Calu3 (cell line): Measurements from ENCODE around the gene DLG2. TPM values are rescaled to one million over a fixed set of nuclear protein-coding genes. Genes with fewer than 3 reads are reported as not detected.

Experiments used
- BruUV-seq: library from RNA; stranded (reverse); fragments of 400-500 nt; replicated peaks from 2 replicates; lab custom pipeline; 2021; lab: Mats Ljungman, UMichigan
- CTCF ChIA-PET: fragments of 300-600 bp; sonication (Branson Sonifier 250); formaldehyde crosslinking; loops from one replicate; lab custom pipeline; 2022; ENCODE audit warnings: antibody characterized with exemption; lab: Charles Lee
- DNase-seq: peaks from one replicate; pipeline ENCODE4 v3.0.0; 2022
- H3K27ac Mint-ChIP-seq: one replicate; pipeline ENCODE4 v1.8.0; 2022; ENCODE audit warnings: mixed read lengths; ENCODE audit not compliant: unreplicated experiment
- H3K27me3 Mint-ChIP-seq: one replicate; pipeline ENCODE4 v1.8.0; 2022; ENCODE audit warnings: mixed read lengths; ENCODE audit not compliant: unreplicated experiment
- H3K36me3 Mint-ChIP-seq: one replicate; pipeline ENCODE4 v1.8.0; 2022; ENCODE audit warnings: mild to moderate bottlenecking, moderate library complexity, mixed read lengths; ENCODE audit not compliant: insufficient read depth, unreplicated experiment
- H3K4me1 Mint-ChIP-seq: one replicate; pipeline ENCODE4 v1.8.0; 2022; ENCODE audit warnings: mild to moderate bottlenecking, low read depth, mixed read lengths; ENCODE audit not compliant: unreplicated experiment
- H3K4me3 Mint-ChIP-seq: one replicate; pipeline ENCODE4 v1.8.0; 2022; ENCODE audit warnings: mild to moderate bottlenecking, low read depth, moderate library complexity, mixed read lengths; ENCODE audit not compliant: unreplicated experiment
- H3K9me3 Mint-ChIP-seq: one replicate; pipeline ENCODE4 v1.8.0; 2022; ENCODE audit warnings: low read depth, mixed read lengths; ENCODE audit not compliant: unreplicated experiment
- intact Hi-C: fragments of 100-400 bp; cut with micrococcal nuclease; formaldehyde crosslinking; loops from one replicate; pipeline ENCODE4 v1.10.0; 2022; ENCODE audit not compliant: unreplicated experiment
- total RNA-seq: library from RNA; stranded (reverse); gene quantifications from 2 replicates; pipeline ENCODE4 v1.2.3, GENCODE V29; 2022
- TF ChIP-seq, protein P1 (sequence below): fragments of 200-600 bp; IDR thresholded peaks from one replicate; pipeline ENCODE4 v1.8.0; 2022; ENCODE audit warnings: antibody characterized with exemption; ENCODE audit not compliant: unreplicated experiment

Gene DLG2
- total RNA-seq, 1 experiment from 2014 or later = 0.71 TPM

DNA sequence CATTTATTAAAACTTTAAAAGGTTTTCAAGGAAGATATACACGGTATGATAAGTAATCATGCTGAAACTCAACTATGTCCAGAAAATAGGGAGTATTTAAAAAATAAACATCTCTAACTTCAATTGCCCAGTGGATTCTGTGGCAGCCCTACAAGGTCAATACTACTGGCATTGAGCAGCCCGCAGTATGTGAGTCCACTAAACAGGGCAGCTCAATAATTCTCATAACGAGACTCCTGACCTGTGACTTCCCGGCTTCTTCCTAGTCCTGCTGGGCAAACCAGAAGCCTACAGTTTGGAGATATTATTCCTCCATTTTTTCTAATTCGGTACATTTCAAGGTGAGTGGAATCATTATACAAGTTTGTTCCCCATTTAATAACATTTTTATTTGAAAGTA lies 1760.5 kb downstream of the DLG2 start:
- no peak overlapping the region for H3K27ac Mint-ChIP-seq
- no peak for DNase-seq
- no peak overlapping the region for H3K4me3 Mint-ChIP-seq
- H3K9me3 Mint-ChIP-seq = no peaks in the 10 kb centered on the region
- no peaks in the 10 kb centered on the region for H3K27me3 Mint-ChIP-seq
- CTCF ChIA-PET = no interaction called here
- H3K4me1 Mint-ChIP-seq = no peaks in the 10 kb centered on the region
- no peaks in the 10 kb centered on the region for H3K36me3 Mint-ChIP-seq
- no TSS peak for BruUV-seq
- TF ChIP-seq, protein P1, sequence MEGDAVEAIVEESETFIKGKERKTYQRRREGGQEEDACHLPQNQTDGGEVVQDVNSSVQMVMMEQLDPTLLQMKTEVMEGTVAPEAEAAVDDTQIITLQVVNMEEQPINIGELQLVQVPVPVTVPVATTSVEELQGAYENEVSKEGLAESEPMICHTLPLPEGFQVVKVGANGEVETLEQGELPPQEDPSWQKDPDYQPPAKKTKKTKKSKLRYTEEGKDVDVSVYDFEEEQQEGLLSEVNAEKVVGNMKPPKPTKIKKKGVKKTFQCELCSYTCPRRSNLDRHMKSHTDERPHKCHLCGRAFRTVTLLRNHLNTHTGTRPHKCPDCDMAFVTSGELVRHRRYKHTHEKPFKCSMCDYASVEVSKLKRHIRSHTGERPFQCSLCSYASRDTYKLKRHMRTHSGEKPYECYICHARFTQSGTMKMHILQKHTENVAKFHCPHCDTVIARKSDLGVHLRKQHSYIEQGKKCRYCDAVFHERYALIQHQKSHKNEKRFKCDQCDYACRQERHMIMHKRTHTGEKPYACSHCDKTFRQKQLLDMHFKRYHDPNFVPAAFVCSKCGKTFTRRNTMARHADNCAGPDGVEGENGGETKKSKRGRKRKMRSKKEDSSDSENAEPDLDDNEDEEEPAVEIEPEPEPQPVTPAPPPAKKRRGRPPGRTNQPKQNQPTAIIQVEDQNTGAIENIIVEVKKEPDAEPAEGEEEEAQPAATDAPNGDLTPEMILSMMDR = no peak
- intact Hi-C loops = no loop called here

DNA sequence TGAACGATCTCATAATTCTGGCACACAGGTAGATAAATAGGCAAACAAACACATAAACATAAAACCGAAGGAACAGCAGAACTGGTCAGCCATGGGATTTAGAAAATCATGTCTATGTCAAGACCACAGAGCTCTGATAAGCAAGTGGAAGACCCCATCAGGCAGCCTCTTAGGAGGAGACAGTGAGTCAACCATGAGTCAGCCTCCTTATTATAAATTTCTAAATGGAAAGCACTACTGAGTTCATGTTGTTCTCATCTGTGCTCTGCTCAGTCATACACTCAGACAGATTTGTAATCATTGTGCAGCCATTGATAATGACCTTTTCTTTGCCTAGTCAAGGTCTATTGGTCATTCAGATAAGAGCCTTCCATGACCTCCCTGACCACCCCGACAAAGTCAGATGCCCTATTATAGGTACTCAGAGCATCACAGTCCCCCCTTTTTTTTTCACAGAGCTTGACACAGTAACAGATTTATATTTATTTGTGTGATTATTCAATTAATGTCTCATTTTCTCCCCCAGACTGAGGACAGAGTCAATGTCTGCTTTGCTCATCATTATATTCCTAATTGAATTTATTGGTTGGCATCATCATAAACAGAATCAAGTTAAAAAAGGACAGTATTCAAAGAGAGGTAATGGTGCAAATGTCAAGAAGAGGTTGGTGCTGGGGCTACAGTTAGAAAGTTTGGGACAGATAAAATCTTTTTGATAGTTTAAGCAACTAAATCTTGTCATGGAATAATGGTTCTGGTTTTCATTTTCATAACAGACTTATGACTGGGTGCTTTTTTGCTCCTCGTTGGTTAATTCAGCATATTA lies 1761.3 kb downstream of the DLG2 start:
- no peak for DNase-seq
- no peak overlapping the region for H3K4me3 Mint-ChIP-seq
- CTCF ChIA-PET = interaction anchor here (0.6 kb wide), 1 partner anchor 8 kb away, joined by 6 read pairs; no protein-coding TSS in a partner anchor
- no peaks in the 10 kb centered on the region for H3K27me3 Mint-ChIP-seq
- no peaks in the 10 kb centered on the region for H3K4me1 Mint-ChIP-seq
- BruUV-seq = no TSS peak
- intact Hi-C loops = no loop called here
- no peaks in the 10 kb centered on the region for H3K9me3 Mint-ChIP-seq
- TF ChIP-seq, protein P1 = no peak
- no peak overlapping the region for H3K27ac Mint-ChIP-seq
- no peaks in the 10 kb centered on the region for H3K36me3 Mint-ChIP-seq

DNA sequence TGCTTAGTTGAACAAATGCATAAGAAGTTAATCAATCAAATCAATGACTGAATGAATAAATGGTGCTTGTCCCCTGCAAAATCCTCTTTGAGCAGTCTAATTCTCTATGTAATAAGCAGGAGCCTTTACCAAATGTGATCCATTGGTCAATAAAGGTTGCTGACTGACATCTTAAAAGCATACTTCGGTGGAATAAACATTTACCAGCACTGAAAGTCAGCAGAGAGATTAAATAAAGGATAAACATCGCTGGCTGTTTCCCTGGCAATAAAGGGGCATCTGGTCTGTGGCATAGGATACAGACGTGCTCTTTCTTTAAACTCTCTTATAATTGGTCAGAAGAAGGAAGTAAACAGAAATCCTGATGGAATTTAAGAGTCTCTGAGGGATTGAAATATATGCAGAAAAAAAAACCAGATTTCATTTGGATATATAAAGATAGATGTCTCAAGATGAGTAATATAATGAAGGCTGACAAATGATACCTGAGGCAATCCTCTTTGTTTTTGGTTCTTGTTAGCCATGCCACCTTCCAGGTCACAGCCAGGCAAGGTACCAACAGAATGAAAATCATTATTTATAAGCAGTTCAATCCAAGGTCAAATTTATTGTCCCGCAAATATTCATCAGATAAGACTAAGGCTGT lies 1762.6 kb downstream of the DLG2 start:
- Mint-ChIP-seq H3K27ac (no peak overlapping the region), H3K9me3 (no peaks in the 10 kb centered on the region), H3K36me3 (no peaks in the 10 kb centered on the region), H3K27me3 (no peaks in the 10 kb centered on the region), H3K4me3 (no peak overlapping the region), H3K4me1 (no peaks in the 10 kb centered on the region)
- intact Hi-C loops = no loop called here
- TF ChIP-seq, protein P1 = no peak
- DNase-seq = no peak
- no TSS peak for BruUV-seq
- CTCF ChIA-PET = no interaction called here

DNA sequence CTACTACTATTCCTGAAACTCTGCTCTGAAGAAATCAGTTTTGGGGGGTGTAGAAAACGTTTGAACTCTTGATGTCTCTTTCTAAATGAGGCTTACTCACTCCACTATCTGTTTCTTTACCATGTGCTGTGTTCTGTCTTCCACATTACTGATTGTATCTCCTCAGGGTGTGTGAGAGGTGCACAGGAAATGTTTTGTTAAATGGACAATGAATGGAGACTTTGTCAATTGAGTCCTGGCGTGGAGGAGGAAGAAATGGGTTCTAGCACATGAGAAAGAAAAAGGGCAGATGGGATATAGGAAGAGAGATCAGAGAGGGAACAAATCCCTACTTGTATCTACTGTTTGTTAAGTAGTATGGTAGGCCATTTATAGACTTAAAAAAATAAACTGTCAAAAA lies 1763.9 kb downstream of the DLG2 start:
- no peaks in the 10 kb centered on the region for H3K36me3 Mint-ChIP-seq
- CTCF ChIA-PET = interaction anchor here (0.6 kb wide), 1 partner anchor 154 kb away, joined by 3 read pairs; no protein-coding TSS in a partner anchor
- H3K9me3 Mint-ChIP-seq = peaks cover 4% of the 10 kb centered on the region
- DNase-seq = no peak
- H3K4me3 Mint-ChIP-seq = no peak overlapping the region
- no peaks in the 10 kb centered on the region for H3K27me3 Mint-ChIP-seq
- BruUV-seq = no TSS peak
- TF ChIP-seq, protein P1 = no peak
- no peak overlapping the region for H3K27ac Mint-ChIP-seq
- intact Hi-C loops = no loop called here
- H3K4me1 Mint-ChIP-seq = no peaks in the 10 kb centered on the region
